GM20431 (cell line): Measurements from ENCODE around the gene ERVW-1.
"Not testable (repeated sequence)": the region's sequence is repeated elsewhere in the genome, so short reads cannot be mapped to it uniquely, and the experiment has no call there.

Source experiments
- in situ Hi-C: fragments of 300-500 bp; cut with MseI, MboI; formaldehyde crosslinking; loops from one replicate; pipeline ENCODE4 v1.15.0; 2020; ENCODE audit warnings: low sequenced_read_pairs; ENCODE audit not compliant: unreplicated experiment

Gene ERVW-1

DNA sequence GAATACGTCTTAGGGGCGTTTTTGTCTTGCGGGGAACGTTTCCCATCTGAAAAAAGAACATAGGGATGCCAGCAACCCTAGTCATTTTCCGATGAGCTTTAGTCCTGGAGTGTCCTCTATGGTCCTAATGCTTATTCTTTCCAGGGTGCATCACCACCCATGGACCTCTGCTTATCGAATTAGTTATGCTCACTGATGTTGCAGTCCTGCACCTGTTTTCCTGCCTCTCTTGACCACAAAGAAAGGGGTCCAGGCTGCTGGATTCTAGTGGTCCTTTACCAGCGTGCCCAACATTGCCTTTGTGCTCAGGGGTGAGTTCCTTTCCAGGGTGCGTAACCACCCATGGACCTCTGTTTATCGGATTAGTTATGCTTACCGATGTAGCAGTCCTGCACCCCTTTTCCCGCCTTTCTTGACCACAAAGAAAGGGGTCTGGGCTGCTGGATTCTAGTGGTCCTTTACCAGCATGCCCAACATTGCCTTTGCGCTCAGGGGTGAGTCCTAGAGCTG, 2.4 kb downstream of the ERVW-1 start:
- in situ Hi-C loops: not testable (repeated sequence)

GRCh38 chr7:92473989-92474388, 3.8 kb downstream of the ERVW-1 start:
- in situ Hi-C loops: not testable (repeated sequence)

DNA sequence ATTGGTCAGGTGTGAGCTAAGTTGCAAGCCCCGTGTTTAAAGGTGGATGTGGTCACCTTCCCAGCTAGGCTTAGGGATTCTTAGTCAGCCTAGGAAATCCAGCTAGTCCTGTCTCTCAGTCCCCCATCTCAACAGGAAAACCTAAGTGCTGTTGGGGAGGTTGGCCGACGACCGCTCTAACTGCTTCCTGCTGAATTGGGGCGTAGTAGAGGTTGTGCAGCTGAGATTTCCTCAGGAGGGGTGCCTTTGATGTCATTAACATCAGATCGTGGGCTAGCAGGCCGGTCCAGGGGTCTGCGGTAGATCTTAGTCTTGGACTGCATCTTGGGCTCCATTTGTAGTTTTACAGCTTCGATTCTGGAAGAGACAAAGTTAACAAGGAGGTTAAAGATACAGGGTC, 9.2 kb downstream of the ERVW-1 start:
- in situ Hi-C loops: not testable (repeated sequence)

DNA sequence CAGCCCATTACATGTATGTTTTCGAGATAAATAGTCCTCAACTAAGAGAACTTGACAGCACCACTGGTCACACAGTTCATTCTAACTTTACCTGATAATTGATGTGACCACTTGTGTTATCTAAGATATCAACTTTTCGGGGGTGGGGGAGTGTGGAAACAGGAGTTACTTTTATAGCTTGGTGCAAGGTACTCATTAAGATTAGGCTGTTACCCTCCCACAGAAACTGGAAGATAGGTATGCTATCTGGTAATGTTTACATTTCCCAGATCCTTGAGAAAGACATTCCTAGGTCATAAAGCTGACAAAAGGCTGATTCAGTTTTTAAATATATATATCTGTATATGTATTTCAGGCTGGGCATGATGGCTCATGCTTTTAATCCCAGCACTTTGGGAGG, 11.1 kb downstream of the ERVW-1 start:
- in situ Hi-C loops: no loop called here

GRCh38 chr7:92464515-92464914, 13.2 kb downstream of the ERVW-1 start:
- in situ Hi-C loops: no loop called here

- in situ Hi-C loops: no loop called here
Observed at GRCh38 chr7:92462560-92462959, 15.2 kb downstream of the ERVW-1 start.

DNA sequence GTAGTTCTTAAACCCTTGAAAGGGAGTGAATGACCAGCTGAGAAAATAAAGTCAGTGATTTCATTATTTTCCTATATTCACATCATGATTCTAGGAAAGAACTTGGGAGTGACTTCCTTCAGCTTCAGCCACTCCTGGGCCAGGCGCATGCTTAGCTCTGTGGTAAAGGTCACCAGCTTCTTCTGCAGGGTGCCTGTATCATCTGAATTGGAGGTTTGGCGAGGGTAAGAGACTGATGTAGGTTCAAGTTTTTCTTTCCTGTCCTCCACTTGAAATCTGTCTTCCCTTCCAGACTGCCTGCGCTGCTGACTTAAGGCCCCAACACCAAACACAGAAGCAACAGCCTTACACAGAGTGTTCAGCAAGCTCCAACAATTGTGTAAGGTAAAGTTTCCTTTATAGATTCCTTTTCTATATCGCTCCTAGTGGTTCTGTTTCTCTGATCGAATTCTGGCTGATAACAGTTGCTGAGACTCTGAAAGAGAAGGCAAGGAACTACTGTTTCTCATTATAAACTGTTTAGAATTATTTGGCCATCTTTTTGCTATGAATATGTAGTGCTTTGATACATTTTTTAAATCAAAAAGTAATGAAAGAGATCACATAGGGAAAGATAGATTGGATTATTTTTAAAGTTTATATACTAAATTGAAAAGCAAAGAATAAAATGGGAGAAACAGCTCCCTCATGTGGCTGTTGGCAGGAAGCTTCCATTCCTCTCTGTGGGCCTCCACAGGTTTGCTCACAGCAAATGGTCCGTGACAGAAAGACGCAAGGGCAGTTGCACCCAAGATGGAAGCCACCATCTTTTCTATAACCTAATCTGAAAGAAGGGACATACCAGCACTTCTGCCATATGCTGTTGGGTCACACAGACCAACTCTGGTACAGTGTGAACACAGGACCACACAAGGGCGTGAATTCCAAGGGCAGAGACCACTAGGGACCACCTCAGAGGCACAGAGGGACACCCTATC, 16.4 kb downstream of the ERVW-1 start:
- in situ Hi-C loops: no loop called here

GRCh38 chr7:92460510-92460909, 17.2 kb downstream of the ERVW-1 start:
- in situ Hi-C loops: no loop called here

GRCh38 chr7:92460109-92460508, 17.6 kb downstream of the ERVW-1 start:
- in situ Hi-C loops: no loop called here

DNA sequence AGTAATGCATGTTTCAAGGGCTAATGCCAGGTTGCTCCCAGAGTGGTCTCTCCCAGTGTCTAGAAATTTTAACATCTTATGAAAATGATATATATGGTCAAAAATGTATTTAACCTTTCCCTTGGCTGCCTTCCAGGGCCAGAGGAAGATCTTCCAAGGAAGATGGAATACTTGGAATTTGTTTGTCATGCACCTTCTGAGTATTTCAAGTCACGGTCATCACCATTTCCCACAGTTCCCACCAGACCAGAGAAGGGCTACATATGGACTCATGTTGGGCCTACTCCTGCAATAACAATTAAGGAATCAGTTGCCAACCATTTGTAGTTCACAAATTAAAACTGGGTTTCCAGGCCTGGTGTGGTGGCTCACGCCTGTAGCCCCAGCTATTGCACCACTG, 21.5 kb downstream of the ERVW-1 start:
- in situ Hi-C loops: no loop called here

DNA sequence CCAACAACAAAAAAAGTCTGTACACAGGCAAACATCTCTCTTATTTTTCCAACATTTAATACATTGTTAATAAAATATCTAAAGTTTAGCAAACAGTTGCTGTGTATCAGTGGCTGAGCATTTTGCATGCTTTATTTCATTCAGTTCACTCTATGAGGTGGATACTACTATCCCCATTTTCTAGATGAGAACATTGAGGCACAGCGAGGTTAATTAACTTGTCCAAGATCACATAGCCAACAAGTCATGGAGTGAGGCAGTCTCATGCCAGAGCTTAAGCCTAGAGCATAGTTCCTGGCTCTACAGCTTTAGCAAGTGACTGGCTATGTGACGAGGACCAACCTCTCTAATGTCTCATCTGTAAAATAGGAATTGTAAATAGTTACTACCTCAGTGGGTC, 26.1 kb downstream of the ERVW-1 start:
- in situ Hi-C loops: no loop called here

DNA sequence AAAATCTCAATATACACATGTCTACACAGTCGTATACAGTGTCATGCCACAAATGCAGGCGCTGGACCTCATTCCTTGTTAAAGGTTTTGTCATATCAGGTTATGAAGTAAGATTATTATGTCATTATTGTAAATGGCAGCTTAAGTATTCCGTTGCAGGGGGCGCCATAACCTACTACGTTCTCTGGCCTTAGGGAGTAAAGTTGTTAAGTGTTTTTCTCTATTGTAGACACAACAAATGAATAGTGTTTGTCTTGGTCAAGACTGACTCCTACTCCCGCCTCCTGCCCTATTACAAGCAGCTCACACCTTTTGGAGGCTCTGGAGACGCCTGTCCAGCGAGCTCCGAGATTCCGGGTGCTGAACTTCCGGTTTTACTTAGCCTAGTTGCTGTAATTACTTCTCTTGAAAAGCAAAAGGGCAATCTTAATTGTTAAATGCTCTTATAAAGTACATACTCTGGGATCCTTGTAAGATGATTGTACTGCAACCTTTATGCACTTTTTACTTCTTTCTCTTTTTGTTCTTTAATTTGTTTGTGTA, 29.5 kb downstream of the ERVW-1 start:
- in situ Hi-C loops: no loop called here

GRCh38 chr7:92447345-92448204, 30.2 kb downstream of the ERVW-1 start, which contains the start of gene GATAD1:
Gene GATAD1 (plus strand): TSS chr7:92447482. CDS start chr7:92447730, 248 bp downstream.
- in situ Hi-C loops: no loop called here

DNA sequence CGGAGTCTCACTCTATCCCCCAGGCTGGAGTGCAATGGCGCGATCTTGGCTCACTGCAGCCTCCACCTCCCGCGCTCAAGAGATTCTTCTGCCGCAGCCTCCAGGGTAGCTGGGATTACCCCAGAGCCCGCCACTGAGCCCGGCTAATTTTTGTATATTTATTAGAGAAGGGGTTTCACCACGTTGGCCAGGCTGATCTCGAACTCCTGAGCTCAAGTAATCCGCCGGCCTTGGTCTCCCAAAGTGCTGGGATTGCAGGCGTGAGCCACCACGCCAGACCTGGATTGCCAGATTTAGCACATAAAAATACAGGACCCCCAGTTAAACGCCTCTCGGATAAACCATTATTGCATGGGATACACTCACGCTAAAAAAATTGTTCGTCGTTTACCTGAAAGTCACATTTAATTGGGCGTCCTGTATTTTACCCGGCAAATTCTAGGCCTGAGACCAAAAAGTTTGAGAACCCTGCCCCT, 30.8 kb downstream of the ERVW-1 start:
- in situ Hi-C loops: no loop called here

GRCh38 chr7:92442720-92443119, 35.0 kb downstream of the ERVW-1 start:
- in situ Hi-C loops: not testable (repeated sequence)

GRCh38 chr7:92437956-92438491, 39.7 kb downstream of the ERVW-1 start:
- in situ Hi-C loops: no loop called here

GRCh38 chr7:92436612-92437445, 40.9 kb downstream of the ERVW-1 start:
- in situ Hi-C loops: no loop called here

- in situ Hi-C loops: no loop called here
Observed at GRCh38 chr7:92435542-92435941, 42.2 kb downstream of the ERVW-1 start.

DNA sequence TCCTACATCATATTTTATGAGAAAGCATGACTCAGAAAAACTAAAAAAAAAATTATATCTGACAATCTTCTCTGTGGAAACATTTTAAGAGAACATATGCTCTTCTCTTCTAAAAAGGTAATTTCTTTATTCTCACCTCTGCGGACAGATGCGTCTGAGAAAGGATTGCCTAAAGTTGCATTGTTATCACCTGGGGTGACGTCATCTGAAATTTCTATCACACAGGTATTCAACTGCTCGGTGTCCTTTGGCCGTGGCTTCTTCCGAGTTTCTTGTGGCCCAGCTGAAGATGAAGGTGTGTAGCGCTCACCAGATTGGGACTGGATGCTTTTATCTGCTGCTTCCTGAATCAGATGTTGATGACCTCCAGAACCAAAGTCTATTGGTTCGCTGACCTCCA, 44.7 kb downstream of the ERVW-1 start:
- in situ Hi-C loops: no loop called here
